Chondrocyte (in vitro differentiated cells): ENCODE measurements around the gene SPON2. TPM values are rescaled to one million over a fixed set of nuclear protein-coding genes. Genes with fewer than 3 reads are reported as not detected.
A peak's percentile ranks its signal among the peaks of the same experiment; 100 is the strongest.

Experiments used
- DNase-seq: peaks from one replicate; pipeline ENCODE4 v3.0.0; 2021; ENCODE audit warnings: mixed read lengths, low spot score
- H3K27ac Mint-ChIP-seq: one replicate; pipeline ENCODE4 v1.8.0; 2021; ENCODE audit warnings: mild to moderate bottlenecking, moderate library complexity, mixed read lengths; ENCODE audit not compliant: unreplicated experiment
- H3K27me3 Mint-ChIP-seq: 2 replicates; pipeline ENCODE4 v1.8.0; 2021; ENCODE audit warnings: low read depth, mixed read lengths
- H3K36me3 Mint-ChIP-seq: 2 replicates; pipeline ENCODE4 v1.8.0; 2021; ENCODE audit warnings: low read depth, mixed read lengths
- H3K4me1 Mint-ChIP-seq: 2 replicates; pipeline ENCODE4 v1.8.0; 2021; ENCODE audit warnings: low read depth, mild to moderate bottlenecking, mixed read lengths
- H3K4me3 Mint-ChIP-seq: one replicate; pipeline ENCODE4 v1.8.0; 2021; ENCODE audit warnings: mild to moderate bottlenecking, moderate library complexity, mixed read lengths; ENCODE audit not compliant: unreplicated experiment
- H3K9me3 Mint-ChIP-seq: 2 replicates; pipeline ENCODE4 v1.8.0; 2021; ENCODE audit warnings: low read depth, mixed read lengths
- total RNA-seq: library from RNA; stranded (reverse); gene quantifications from 3 replicates; pipeline ENCODE4 v1.2.1, GENCODE V29; 2021
- TF ChIP-seq, protein P1 (sequence below): fragments of 200-600 bp; sonication (generic); IDR thresholded peaks from 2 replicates; pipeline ENCODE4 v1.5.0; 2021; ENCODE audit warnings: antibody characterized with exemption, mild to moderate bottlenecking, moderate library complexity

Gene SPON2
- total RNA-seq, 1 donor from 2014 or later: 158 TPM

DNA sequence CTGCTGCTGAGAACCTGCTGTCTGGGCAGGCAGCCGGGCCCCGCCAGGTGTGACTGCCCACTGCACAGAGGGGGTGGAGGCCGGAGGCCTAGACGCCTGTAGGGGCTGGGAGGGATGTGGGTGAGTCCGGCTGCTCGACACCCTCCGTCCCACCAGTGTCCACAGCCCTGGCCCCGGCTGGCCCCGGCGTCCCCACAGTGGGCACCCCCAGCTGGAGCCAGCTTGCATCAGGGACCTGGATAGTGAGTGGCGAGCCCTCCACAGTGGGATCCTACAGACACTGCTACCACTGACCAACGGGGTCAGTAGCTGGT, 34.7 kb upstream of the SPON2 start:
- H3K27ac Mint-ChIP-seq: no peak overlapping the region
- peaks cover 61% of the 10 kb centered on the region for H3K4me1 Mint-ChIP-seq
- TF ChIP-seq, protein P1, sequence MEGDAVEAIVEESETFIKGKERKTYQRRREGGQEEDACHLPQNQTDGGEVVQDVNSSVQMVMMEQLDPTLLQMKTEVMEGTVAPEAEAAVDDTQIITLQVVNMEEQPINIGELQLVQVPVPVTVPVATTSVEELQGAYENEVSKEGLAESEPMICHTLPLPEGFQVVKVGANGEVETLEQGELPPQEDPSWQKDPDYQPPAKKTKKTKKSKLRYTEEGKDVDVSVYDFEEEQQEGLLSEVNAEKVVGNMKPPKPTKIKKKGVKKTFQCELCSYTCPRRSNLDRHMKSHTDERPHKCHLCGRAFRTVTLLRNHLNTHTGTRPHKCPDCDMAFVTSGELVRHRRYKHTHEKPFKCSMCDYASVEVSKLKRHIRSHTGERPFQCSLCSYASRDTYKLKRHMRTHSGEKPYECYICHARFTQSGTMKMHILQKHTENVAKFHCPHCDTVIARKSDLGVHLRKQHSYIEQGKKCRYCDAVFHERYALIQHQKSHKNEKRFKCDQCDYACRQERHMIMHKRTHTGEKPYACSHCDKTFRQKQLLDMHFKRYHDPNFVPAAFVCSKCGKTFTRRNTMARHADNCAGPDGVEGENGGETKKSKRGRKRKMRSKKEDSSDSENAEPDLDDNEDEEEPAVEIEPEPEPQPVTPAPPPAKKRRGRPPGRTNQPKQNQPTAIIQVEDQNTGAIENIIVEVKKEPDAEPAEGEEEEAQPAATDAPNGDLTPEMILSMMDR: no peak
- no peaks in the 10 kb centered on the region for H3K27me3 Mint-ChIP-seq
- no peak overlapping the region for H3K4me3 Mint-ChIP-seq
- H3K36me3 Mint-ChIP-seq: peaks cover 4% of the 10 kb centered on the region
- no peaks in the 10 kb centered on the region for H3K9me3 Mint-ChIP-seq
- DNase-seq: peak; percentile 89

DNA sequence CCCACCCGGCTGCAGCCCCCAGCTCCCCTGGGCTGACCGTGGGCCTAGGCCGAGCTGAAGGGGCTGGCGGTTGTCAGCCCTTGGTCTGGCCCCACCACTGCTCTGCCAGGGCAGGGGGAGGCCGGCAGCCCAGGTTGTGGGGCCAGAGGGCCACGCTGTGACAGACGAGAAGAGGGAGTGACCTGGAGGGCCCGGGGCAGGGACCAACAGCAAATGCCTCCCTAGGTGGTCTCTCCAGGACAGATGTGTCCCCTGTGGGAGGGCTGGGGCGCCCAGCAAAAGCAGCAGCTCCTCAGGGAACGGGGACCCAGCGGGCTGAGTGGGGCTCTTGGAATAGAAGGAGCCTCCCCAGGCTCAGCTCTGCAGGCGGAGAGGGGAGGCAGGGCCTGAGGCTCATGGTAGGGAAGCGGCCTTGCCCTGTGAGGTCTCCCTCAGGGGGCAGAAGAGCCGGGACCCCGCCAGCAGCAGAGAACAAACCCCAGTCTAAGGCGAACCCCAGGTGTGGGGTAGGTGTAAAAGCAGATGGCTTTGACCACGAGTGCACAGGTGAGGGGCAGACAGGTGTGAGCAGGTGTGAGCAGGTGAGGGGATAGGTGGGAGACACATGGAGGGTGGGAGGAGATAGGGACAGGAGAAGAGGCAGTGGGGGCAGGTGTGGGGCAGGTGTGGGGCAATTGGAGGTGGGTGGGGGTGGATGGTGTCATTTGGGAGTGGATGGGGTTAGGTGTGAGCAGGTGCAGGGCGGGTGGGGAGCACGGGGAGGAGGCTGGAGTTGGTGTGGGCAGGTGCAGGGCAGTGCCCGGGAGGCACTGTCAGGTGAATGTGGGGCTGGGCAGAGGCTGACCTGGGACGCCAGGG, 34.1 kb upstream of the SPON2 start:
- H3K9me3 Mint-ChIP-seq: no peaks in the 10 kb centered on the region
- DNase-seq: peak; percentile 86
- peaks cover 62% of the 10 kb centered on the region for H3K4me1 Mint-ChIP-seq
- peaks cover 1% of the 10 kb centered on the region for H3K36me3 Mint-ChIP-seq
- no peak overlapping the region for H3K4me3 Mint-ChIP-seq
- H3K27me3 Mint-ChIP-seq: no peaks in the 10 kb centered on the region
- TF ChIP-seq, protein P1: no peak
- no peak overlapping the region for H3K27ac Mint-ChIP-seq

DNA sequence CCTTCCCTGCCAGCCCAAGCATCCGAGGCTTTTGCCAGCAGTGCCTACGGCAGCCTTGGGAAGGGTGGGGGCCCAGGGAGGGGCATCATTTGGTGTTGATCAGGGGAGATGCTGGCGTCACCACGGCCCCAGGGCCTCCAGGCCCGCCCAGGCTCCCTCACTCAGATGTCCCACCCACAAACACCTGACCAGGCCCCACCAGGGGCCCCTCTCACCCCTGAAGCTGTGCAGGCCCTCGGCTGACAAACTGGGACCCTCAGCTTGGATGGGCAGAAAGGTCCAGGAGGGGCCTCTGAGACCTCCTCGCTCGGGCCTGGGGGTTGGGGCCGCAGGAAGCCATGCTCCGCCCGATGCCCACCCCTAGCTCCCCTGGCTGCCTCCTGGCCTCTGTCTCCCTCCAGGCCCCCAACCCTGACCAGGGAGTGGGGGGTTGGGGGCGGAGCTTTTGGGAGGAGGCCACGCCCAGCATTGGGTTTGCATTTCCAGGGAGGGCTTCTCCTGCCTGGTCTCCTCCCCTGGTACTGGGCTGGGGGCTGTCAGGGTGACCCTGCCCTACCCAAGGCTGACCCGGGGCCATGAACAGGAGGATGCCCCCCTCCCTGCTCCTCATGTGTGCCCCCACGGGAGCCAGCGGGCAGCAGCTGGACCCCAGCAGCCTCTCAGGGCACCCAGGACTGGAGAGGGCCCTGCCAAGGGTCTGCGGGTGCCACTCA, 33.4 kb upstream of the SPON2 start:
- no peak overlapping the region for H3K4me3 Mint-ChIP-seq
- peak; percentile 86 for DNase-seq
- peaks cover 60% of the 10 kb centered on the region for H3K4me1 Mint-ChIP-seq
- no peaks in the 10 kb centered on the region for H3K36me3 Mint-ChIP-seq
- TF ChIP-seq, protein P1: no peak
- H3K9me3 Mint-ChIP-seq: no peaks in the 10 kb centered on the region
- H3K27ac Mint-ChIP-seq: no peak overlapping the region
- no peaks in the 10 kb centered on the region for H3K27me3 Mint-ChIP-seq

DNA sequence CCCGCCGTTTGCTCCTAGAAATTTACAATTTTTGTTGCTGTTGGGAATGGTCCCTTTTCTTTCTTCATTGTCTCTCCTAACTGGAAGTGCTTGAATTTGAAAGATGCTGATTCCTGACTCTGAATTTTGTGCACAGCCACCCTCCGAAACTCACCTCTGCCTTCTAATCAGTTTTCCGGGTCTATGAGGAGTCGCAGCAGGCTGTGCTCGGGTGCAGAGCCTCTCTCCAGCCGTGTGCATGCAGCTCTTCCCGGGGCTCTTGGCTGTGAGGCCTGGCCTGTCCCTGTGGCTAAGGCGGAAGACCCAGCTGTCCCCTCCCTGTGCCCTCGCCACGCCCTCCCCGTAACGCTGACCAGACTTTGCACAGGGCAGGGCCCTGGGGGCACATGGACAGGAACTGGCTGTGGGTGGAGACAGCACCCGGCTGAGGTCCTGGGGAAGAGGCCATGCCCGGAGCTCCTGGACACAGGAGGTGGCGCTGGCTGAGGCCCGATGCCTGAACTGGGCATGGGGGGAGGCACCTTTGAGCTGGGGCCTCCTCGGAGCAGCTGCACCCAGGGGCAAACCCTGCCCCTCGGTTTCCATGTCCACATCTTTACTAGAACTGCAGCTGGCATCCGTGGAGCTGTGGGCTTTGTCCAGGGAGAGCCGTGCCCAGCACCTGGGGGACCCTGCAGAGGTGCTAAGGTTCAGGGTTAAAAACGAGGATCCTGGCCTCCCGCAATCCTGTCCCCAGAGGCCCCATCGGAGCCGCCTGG, 32.6 kb upstream of the SPON2 start:
- Mint-ChIP-seq H3K4me3 (no peak overlapping the region), H3K9me3 (no peaks in the 10 kb centered on the region), H3K36me3 (no peaks in the 10 kb centered on the region), H3K27me3 (no peaks in the 10 kb centered on the region), H3K4me1 (peaks cover 60% of the 10 kb centered on the region), H3K27ac (no peak overlapping the region)
- peak; percentile 69 for DNase-seq
- TF ChIP-seq, protein P1: no peak

DNA sequence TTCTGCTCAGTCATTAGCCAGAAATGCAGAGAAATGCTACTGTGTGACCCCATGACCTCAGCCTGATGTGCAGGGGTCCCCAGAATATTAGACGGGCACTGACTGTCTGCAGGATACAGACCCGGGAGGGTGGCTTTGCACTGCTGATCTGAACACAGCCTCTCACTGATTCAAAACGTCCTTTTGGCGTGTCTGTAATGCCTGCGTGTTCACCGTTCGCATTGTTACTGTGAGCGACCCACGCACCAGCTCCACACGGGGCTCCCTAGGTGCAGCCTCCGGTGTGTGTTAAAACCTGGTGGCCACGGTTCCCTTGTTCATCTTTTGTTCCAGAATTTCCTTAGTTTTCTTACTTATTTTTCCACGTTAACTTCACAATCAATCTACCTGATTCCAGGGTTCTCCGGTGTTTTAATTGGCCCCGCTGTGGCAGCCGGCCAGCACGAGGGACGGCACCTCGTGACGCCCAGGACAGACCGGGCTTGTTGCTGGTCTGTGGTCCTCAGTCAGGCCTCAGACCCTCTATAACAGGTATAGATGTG, 32.0 kb upstream of the SPON2 start:
- H3K4me3 Mint-ChIP-seq: no peak overlapping the region
- no peaks in the 10 kb centered on the region for H3K27me3 Mint-ChIP-seq
- H3K36me3 Mint-ChIP-seq: no peaks in the 10 kb centered on the region
- peak; percentile 53 for DNase-seq
- TF ChIP-seq, protein P1: no peak
- peaks cover 60% of the 10 kb centered on the region for H3K4me1 Mint-ChIP-seq
- H3K9me3 Mint-ChIP-seq: no peaks in the 10 kb centered on the region
- H3K27ac Mint-ChIP-seq: no peak overlapping the region
